Activated naive CD4-positive, alpha-beta T cell treated with anti-CD3 and anti-CD28 coated beads for 36 hours (primary cell): ENCODE results near the gene KCNQ1. TPM values are rescaled to one million over a fixed set of nuclear protein-coding genes. Genes with fewer than 3 reads are reported as not detected.
A peak's percentile ranks its signal among the peaks of the same experiment; 100 is the strongest.

Source experiments
- CTCF ChIA-PET: fragments of 350-600 bp; sonication (Branson Sonifier 250); formaldehyde crosslinking; loops from one replicate; lab custom pipeline; 2021; ENCODE audit warnings: antibody characterized with exemption; lab: Charles Lee
- DNase-seq: peaks from one replicate; pipeline ENCODE4 v3.0.0-alpha.2; 2020
- H3K27ac Mint-ChIP-seq: one replicate; pipeline ENCODE4 v1.8.0; 2021; ENCODE audit warnings: mild to moderate bottlenecking, mixed read lengths
- H3K27me3 Mint-ChIP-seq: one replicate; pipeline ENCODE4 v1.8.0; 2021; ENCODE audit warnings: low read depth, mixed read lengths
- H3K36me3 Mint-ChIP-seq: one replicate; pipeline ENCODE4 v1.8.0; 2021; ENCODE audit warnings: low read depth, mixed read lengths
- H3K4me1 Mint-ChIP-seq: one replicate; pipeline ENCODE4 v1.8.0; 2021; ENCODE audit warnings: low read depth, mixed read lengths
- H3K4me3 Mint-ChIP-seq: one replicate; pipeline ENCODE4 v1.8.0; 2021; ENCODE audit warnings: mild to moderate bottlenecking, moderate library complexity, mixed read lengths
- H3K9me3 Mint-ChIP-seq: one replicate; pipeline ENCODE4 v1.8.0; 2021; ENCODE audit warnings: mixed read lengths
- intact Hi-C: fragments of 100-400 bp; cut with micrococcal nuclease; formaldehyde crosslinking; loops from one replicate; pipeline ENCODE4 v1.15.1; 2023
- total RNA-seq, 2 experiments: library from RNA; stranded (reverse); gene quantifications; one replicate each; pipeline ENCODE4 v1.2.3, GENCODE V29; 2021

The KCNQ1 gene
- total RNA-seq, 2 experiments from 2014 or later: 10.6 to 10.8 TPM

DNA sequence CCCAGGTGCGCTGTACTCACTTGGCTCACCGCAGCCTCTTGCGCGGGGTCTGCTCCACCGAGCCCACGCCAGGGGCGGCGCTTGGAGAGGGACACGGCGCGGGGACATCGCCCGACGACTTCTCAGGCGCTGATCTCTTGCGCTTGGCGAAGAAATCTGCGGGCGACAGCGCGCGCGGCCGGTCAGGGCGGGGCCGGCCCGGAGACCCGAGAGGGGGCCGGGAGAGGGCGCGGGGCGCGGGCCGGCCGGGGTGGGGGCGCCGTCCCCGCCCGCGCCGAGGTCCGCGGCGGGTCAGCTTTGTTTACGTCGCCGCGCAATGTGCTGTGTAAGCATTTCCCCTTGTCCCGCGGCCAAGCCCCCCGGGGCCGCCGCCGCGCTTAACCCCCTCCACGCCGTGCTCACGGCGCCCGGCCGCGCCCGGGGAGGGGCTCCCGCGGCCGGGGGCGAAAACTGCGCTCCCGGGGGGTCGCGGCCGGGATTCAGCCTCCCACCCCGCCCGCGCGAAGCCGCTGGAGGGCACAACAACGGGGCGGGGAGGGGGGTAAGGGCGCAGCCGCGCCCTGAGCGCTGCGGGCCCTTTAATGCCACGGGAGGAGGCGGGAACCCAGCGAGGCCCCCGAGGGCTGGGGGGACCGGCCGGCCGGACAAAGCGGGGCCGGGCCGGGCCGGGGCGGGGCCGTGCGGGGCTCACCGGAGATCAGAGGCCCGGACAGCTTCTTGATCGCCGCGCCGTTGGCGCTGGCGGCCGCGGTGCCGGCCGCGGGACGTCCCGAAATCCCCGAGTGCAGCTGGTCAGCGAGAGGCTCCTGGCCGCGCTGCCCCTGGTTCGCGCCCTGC is 439.4 kb downstream of the KCNQ1 start:
- Mint-ChIP-seq H3K27me3 (peaks cover 3% of the 10 kb centered on the region), H3K27ac (no peak overlapping the region), H3K9me3 (no peaks in the 10 kb centered on the region), H3K4me3 (no peak overlapping the region), H3K36me3 (no peaks in the 10 kb centered on the region), H3K4me1 (no peaks in the 10 kb centered on the region)
- no peak for DNase-seq
- CTCF ChIA-PET: interaction anchor here (0.7 to 11.3 kb wide), 3 partner anchors 9 to 350 kb away, joined by 3 to 280 read pairs (median 4); no protein-coding TSS in a partner anchor
- intact Hi-C loops: no loop called here

GRCh38 chr11:2885017-2885677 is 440.3 kb downstream of the KCNQ1 start:
- Mint-ChIP-seq H3K4me3 (peak overlapping the region; percentile 71), H3K4me1 (no peaks in the 10 kb centered on the region), H3K9me3 (no peaks in the 10 kb centered on the region), H3K27me3 (peaks cover 3% of the 10 kb centered on the region), H3K27ac (no peak overlapping the region), H3K36me3 (no peaks in the 10 kb centered on the region)
- intact Hi-C loops: loop anchor here (1.0 to 5.0 kb wide), 2 partner anchors 485 to 583 kb away; partner anchors contain the start of genes C11orf21, TSPAN32 and TSSC4
- CTCF ChIA-PET: interaction anchor here (1.3 to 11.3 kb wide), 3 partner anchors 8 to 351 kb away, joined by 3 to 280 read pairs (median 4); partner anchors contain the start of gene PHLDA2
- peak; percentile 33 for DNase-seq

DNA sequence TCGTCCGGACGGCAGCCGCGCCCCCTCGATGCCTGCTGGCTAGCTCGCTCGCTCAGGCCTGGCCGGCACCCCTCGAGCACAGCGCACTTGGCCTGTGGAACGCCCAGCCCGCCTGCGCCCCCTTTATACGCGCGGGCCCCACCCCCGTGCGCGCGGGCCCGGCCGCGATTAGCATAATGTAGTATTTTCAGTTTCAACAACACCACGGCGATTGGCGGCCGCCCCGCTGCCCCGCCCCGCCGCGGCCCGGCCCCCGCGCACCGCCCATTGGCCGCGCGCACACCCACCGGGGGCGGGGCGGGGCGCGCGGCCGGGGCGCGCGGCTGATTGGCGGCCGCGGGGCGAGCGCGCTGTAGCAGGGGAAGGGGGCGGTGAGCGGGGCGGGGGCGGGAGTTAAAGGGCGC is 440.9 kb downstream of the KCNQ1 start, which contains the start of gene CDKN1C:
Gene CDKN1C (minus strand): TSS at position 98 of the 404 bp plus-strand sequence. CDS start 319 bp downstream, outside the sequence.
- intact Hi-C loops: loop anchor here (1.0 to 5.0 kb wide), 2 partner anchors 485 to 583 kb away; partner anchors contain the start of genes C11orf21, TSPAN32 and TSSC4
- CTCF ChIA-PET: interaction anchor here (1.3 to 11.3 kb wide), 3 partner anchors 9 to 351 kb away, joined by 3 to 280 read pairs (median 4); partner anchors contain the start of gene PHLDA2
- H3K4me1 Mint-ChIP-seq: no peaks in the 10 kb centered on the region
- no peak within 1 kb of the TSS for H3K27ac Mint-ChIP-seq
- peak; percentile 76 for DNase-seq
- peaks cover 3% of the 10 kb centered on the region for H3K27me3 Mint-ChIP-seq
- H3K9me3 Mint-ChIP-seq: no peaks in the 10 kb centered on the region
- H3K4me3 Mint-ChIP-seq: peak within 1 kb of the TSS; percentile 71
- no peaks in the 10 kb centered on the region for H3K36me3 Mint-ChIP-seq

DNA sequence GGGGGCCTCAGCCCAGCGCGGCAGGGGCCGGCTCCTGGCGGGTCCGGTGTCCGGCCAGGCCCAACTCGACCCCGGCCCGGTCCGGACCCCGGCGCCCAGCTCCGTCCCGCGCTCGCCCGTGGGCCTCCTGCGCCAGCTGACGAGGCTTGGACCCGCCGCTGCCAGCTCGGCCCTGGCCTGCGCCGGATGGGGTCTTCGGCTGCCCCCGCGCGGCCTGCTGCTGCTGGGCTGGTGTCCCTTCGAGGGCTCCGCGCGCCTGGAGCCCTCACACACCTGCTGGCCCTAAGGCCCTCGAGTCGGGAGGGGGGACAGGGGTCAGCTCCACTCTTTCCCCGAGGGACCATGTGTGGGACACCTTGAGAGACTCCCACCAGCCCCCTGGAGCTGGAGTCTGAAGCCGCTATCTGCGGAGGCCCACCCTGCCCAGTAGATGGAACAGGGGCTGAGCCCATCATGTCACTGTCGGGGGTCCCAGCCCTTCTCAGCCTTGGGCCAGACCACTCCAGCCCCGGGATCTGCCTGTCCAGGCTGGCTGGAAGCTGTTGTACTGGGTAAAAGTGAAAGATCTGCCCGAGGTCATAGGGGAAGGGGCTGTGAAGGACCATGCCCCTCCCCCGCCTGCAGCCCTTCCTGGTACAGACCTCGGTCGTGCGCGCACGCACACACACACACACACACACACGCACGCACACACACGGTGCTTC is 441.5 kb downstream of the KCNQ1 start:
- Mint-ChIP-seq H3K4me1 (peaks cover 3% of the 10 kb centered on the region), H3K9me3 (no peaks in the 10 kb centered on the region), H3K27me3 (peaks cover 3% of the 10 kb centered on the region), H3K4me3 (peak overlapping the region; percentile 55), H3K36me3 (no peaks in the 10 kb centered on the region), H3K27ac (no peak overlapping the region)
- CTCF ChIA-PET: interaction anchor here (1.3 to 11.3 kb wide), 4 partner anchors 7 to 352 kb away, joined by 3 to 280 read pairs (median 9); partner anchors contain the start of gene PHLDA2
- DNase-seq: no peak
- intact Hi-C loops: loop anchor here (5.0 kb wide), 1 partner anchor 584 kb away; the partner anchor contains the start of genes C11orf21 and TSPAN32

DNA sequence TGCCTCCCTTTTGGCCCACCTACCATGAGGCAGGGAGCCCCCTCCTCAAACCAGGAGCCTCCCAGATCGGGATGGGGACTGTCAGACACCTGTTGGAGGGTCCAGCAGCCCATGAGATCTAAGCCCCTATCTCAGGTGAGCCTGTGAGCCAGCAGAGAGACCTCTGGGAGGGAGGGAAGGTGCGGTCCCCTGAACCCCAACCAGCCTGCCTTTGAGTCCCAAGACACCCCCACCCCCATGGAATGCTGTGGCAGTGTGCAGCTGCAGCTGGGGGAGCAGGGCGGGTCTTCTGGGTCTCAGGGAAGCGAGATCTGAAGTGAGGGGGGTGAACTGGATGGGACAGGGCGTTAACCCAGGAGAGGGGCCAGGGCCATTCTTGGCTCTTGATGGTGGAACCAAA is 442.1 kb downstream of the KCNQ1 start:
- CTCF ChIA-PET: interaction anchor here (0.9 to 11.3 kb wide), 9 partner anchors 8 to 459 kb away, joined by 3 to 280 read pairs (median 6); no protein-coding TSS in a partner anchor
- intact Hi-C loops: loop anchor here (5.0 kb wide), 1 partner anchor 585 kb away; the partner anchor contains the start of genes C11orf21 and TSPAN32
- Mint-ChIP-seq H3K27ac (no peak overlapping the region), H3K9me3 (no peaks in the 10 kb centered on the region), H3K27me3 (peaks cover 3% of the 10 kb centered on the region), H3K36me3 (no peaks in the 10 kb centered on the region), H3K4me3 (peak overlapping the region; percentile 55), H3K4me1 (peaks cover 9% of the 10 kb centered on the region)
- no peak for DNase-seq

GRCh38 chr11:2887515-2888195 is 442.8 kb downstream of the KCNQ1 start:
- CTCF ChIA-PET: interaction anchor here (0.6 to 11.3 kb wide), 16 partner anchors 9 to 460 kb away, joined by 3 to 280 read pairs (median 4); a partner anchor contains a TSS
- H3K27ac Mint-ChIP-seq: no peak overlapping the region
- peaks cover 13% of the 10 kb centered on the region for H3K4me1 Mint-ChIP-seq
- no peaks in the 10 kb centered on the region for H3K9me3 Mint-ChIP-seq
- H3K27me3 Mint-ChIP-seq: peaks cover 3% of the 10 kb centered on the region
- no peak for DNase-seq
- no peaks in the 10 kb centered on the region for H3K36me3 Mint-ChIP-seq
- intact Hi-C loops: loop anchor here (1.0 to 5.0 kb wide), 4 partner anchors 189 to 585 kb away; partner anchors contain the start of genes C11orf21, KCNQ1OT1 and TSPAN32
- no peak overlapping the region for H3K4me3 Mint-ChIP-seq

DNA sequence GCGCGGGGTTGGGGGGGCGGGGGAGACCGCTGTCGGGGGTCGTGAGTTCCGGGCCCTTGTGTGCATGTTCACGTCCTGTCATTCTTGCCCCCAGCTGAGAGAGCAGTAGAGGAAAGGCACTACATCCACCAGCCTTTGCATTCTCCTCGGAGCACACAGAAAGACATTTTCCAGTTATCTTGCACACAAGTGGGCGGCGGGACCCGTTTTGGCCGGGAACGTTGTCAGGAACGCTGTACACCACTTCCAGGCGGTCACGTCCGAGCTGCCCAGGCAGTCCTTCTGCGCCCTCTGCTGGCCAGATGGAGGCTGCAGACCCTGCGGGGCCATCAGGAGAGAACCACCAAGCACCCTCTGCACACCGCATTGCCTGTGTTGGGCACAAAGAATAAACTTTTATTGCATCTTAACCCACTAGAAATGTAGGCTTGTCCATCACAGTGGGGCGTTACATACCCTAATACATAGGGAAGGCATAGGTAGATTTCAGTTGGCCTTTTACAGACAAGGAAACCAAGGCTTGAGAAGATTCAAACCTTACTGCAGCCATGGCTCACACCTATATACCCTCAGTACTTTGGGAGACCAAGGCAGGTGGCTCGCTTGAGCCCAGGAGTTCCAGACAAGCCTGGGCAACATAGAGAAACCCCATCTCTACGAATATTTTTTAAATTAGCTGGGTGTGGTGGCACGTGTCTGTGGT is 443.6 kb downstream of the KCNQ1 start:
- CTCF ChIA-PET: interaction anchor here (0.9 to 11.3 kb wide), 13 partner anchors 9 to 461 kb away, joined by 3 to 280 read pairs (median 4); a partner anchor contains a TSS
- H3K4me3 Mint-ChIP-seq: no peak overlapping the region
- DNase-seq: peak; percentile 93
- no peaks in the 10 kb centered on the region for H3K27me3 Mint-ChIP-seq
- peaks cover 16% of the 10 kb centered on the region for H3K4me1 Mint-ChIP-seq
- intact Hi-C loops: loop anchor here (1.0 to 5.0 kb wide), 4 partner anchors 190 to 586 kb away; partner anchors contain the start of genes C11orf21, KCNQ1OT1 and TSPAN32
- no peaks in the 10 kb centered on the region for H3K9me3 Mint-ChIP-seq
- H3K27ac Mint-ChIP-seq: no peak overlapping the region
- H3K36me3 Mint-ChIP-seq: no peaks in the 10 kb centered on the region

GRCh38 chr11:2889362-2890273 is 444.8 kb downstream of the KCNQ1 start:
- no peaks in the 10 kb centered on the region for H3K27me3 Mint-ChIP-seq
- intact Hi-C loops: loop anchor here (2.0 to 5.0 kb wide), 2 partner anchors 191 to 587 kb away; partner anchors contain the start of genes C11orf21, KCNQ1OT1 and TSPAN32
- H3K9me3 Mint-ChIP-seq: no peaks in the 10 kb centered on the region
- CTCF ChIA-PET: interaction anchor here (0.6 to 11.3 kb wide), 8 partner anchors 11 to 585 kb away, joined by 3 to 280 read pairs (median 6); a partner anchor contains a TSS
- peaks cover 16% of the 10 kb centered on the region for H3K4me1 Mint-ChIP-seq
- no peak for DNase-seq
- no peak overlapping the region for H3K4me3 Mint-ChIP-seq
- no peak overlapping the region for H3K27ac Mint-ChIP-seq
- H3K36me3 Mint-ChIP-seq: no peaks in the 10 kb centered on the region

DNA sequence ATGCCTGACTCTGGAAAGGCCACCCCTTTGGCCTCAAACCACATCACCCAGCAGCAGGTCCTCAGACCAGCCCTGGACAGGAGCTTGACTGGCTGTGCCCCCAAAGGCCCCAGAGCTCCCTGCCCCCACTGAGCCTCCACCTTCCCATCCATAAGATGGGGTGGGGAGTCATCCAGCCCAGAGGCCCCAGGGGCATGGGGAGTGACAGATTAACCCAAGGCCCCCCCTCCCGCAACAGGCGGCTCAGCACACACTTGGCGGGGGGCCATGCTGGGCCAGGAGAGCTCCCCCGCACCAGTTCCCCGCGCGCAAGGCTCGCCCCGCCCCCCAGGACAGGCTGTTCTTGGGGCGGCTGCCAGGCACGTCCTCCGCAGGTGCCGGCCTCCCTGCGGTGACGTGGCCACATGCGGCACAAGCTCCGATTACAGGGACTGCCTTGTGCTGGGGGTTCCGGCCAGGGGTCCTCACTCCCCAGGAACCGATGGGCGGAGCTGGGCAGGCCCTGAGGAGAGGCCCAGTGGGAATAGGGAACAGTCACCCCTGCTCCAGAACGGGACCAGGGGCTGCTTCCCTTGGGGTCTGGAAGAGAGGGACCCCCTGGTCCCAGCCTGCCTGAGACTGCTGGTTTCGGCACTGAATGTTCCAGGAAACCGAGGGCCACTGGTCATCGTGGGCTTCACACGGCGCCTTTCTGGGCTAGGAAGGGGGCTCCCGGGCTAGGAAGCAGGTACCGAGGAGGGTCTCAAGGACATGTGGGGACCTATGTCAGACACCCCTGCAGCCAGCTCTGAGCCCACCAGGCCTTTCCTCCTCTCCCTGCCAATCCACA is 445.9 kb downstream of the KCNQ1 start:
- intact Hi-C loops: no loop called here

More for the DNA sequence above, 445.9 kb downstream of the KCNQ1 start:
- DNase-seq: no peak
- H3K27me3 Mint-ChIP-seq: no peaks in the 10 kb centered on the region
- H3K36me3 Mint-ChIP-seq: no peaks in the 10 kb centered on the region
- H3K9me3 Mint-ChIP-seq: no peaks in the 10 kb centered on the region
- peaks cover 16% of the 10 kb centered on the region for H3K4me1 Mint-ChIP-seq
- CTCF ChIA-PET: interaction anchor here (1.0 to 11.3 kb wide), 6 partner anchors 12 to 586 kb away, joined by 3 to 280 read pairs (median 6); partner anchors contain the start of gene PHLDA2
- H3K4me3 Mint-ChIP-seq: no peak overlapping the region
- H3K27ac Mint-ChIP-seq: no peak overlapping the region
